DMS153 (cell line): ENCODE data around the gene TRIM10.

Source experiments
- DNase-seq: peaks from one replicate; lab custom pipeline; 2025; lab: John Stamatoyannopoulos, UW

Gene TRIM10

GRCh38 chr6:30160785-30161531, at the start of gene TRIM10:
TRIM10 (minus strand) TSS chr6:30161211; CDS start chr6:30160858, 353 bp downstream.
- no peak for DNase-seq

- no peak for DNase-seq
Observed at GRCh38 chr6:30207619-30208295, 46.7 kb upstream of the TRIM10 start.

GRCh38 chr6:30206799-30207618, 46.0 kb upstream of the TRIM10 start:
- no peak for DNase-seq

GRCh38 chr6:30206152-30206551, 45.1 kb upstream of the TRIM10 start:
- no peak for DNase-seq

- no peak for DNase-seq
Observed at GRCh38 chr6:30204116-30204515, 43.1 kb upstream of the TRIM10 start.

- DNase-seq, result no peak
Observed at GRCh38 chr6:30202366-30202765, 41.4 kb upstream of the TRIM10 start.

- DNase-seq, result no peak
Observed at GRCh38 chr6:30200551-30201281, 39.7 kb upstream of the TRIM10 start.

GRCh38 chr6:30198166-30199084, 37.4 kb upstream of the TRIM10 start:
- DNase-seq, result no peak

GRCh38 chr6:30196376-30196775, 35.4 kb upstream of the TRIM10 start:
- DNase-seq, result no peak

GRCh38 chr6:30195951-30196350, 34.9 kb upstream of the TRIM10 start:
- DNase-seq, result no peak

- DNase-seq, result no peak
Observed at GRCh38 chr6:30194797-30195690, 34.0 kb upstream of the TRIM10 start.

- DNase-seq, result no peak
Observed at GRCh38 chr6:30192076-30192475, 31.1 kb upstream of the TRIM10 start.

- DNase-seq, result no peak
Observed at GRCh38 chr6:30188541-30188940, 27.5 kb upstream of the TRIM10 start.

GRCh38 chr6:30185846-30186484, 25.0 kb upstream of the TRIM10 start:
- DNase-seq, result no peak

- no peak for DNase-seq
Observed at GRCh38 chr6:30184417-30185031, 23.5 kb upstream of the TRIM10 start.

GRCh38 chr6:30180145-30180544, 19.1 kb upstream of the TRIM10 start:
- no peak for DNase-seq

- no peak for DNase-seq
Observed at GRCh38 chr6:30178837-30179236, 17.8 kb upstream of the TRIM10 start.

GRCh38 chr6:30175765-30176164, 14.8 kb upstream of the TRIM10 start:
- DNase-seq, result no peak

GRCh38 chr6:30172681-30173080, 11.7 kb upstream of the TRIM10 start:
- DNase-seq, result no peak
